Brain microvascular endothelial cell (primary cell): Measurements from ENCODE around the gene NSF.
A peak's percentile ranks its signal among the peaks of the same experiment; 100 is the strongest.
"Not testable (repeated sequence)": the region's sequence is repeated elsewhere in the genome, so short reads cannot be mapped to it uniquely, and the experiment has no call there.

Experiments used
- DNase-seq: peaks from one replicate; pipeline ENCODE4 v3.0.0-alpha.2; 2020
- H3K27ac ChIP-seq: fragments of 250-450 bp; sonication (Bioruptor Pico); 2 replicates; pipeline ENCODE4 v1.5.1; 2020; ENCODE audit warnings: mild to moderate bottlenecking, moderate library complexity
- H3K27me3 ChIP-seq: fragments of 250-450 bp; sonication (Bioruptor Pico); replicated peaks from 2 replicates; pipeline ENCODE4 v1.5.1; 2020; ENCODE audit warnings: mild to moderate bottlenecking
- H3K36me3 ChIP-seq: fragments of 250-450 bp; sonication (Bioruptor Pico); replicated peaks from 2 replicates; pipeline ENCODE4 v1.5.1; 2020; ENCODE audit warnings: mild to moderate bottlenecking
- H3K4me3 ChIP-seq: 2 replicates; pipeline ENCODE4 v1.5.1; 2011; ENCODE audit warnings: low read depth, mild to moderate bottlenecking, control low read depth, low read length, moderate library complexity
- in situ Hi-C: cut with HindIII; loops from 2 replicates; pipeline ENCODE4 v1.10.0; 2017; ENCODE audit warnings: low sequenced_read_pairs, low pct_ligation_motif_present

Gene NSF

DNA sequence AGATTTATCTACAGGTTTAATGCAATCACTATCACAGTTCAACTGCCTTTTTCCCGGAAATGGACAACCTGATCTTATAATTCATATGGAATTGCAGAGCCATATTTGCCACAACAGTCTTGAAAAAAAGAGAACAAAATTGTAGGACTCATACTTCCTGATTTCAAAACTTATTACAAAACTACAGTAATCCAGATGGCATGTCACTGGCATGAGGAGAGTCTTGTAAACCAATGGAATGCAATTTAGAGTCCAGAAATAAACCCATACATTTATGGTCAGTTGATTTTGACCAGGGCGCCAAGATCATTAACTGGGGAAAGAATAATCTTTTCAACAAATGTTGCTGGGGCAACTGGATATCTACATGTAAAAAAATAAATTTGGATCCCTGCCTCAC, 20.8 kb downstream of the NSF start:
- DNase-seq, H3K36me3 ChIP-seq, H3K4me3 ChIP-seq, H3K27me3 ChIP-seq, H3K27ac ChIP-seq, in situ Hi-C loops: not testable (repeated sequence)

DNA sequence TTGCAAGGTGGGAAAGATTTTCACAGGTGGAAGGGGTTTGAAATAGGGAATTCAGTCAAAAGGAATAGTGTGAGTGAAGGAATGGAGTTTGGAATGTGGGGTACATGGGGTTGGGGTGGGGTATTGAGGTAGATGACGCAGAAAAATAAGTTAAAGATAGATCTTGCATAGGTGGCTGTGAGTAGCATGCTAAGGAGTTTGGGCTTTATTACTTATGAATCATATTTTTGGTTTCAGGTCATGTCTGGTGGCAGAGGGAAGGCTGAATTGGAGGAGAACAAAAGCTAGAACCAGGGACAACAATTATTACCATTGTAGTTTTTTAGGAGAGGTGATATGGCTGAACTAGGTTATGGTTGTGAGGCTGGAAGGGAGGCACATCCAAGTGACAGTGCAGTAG, 23.4 kb downstream of the NSF start:
- H3K36me3 ChIP-seq, DNase-seq, in situ Hi-C loops: not testable (repeated sequence)

DNA sequence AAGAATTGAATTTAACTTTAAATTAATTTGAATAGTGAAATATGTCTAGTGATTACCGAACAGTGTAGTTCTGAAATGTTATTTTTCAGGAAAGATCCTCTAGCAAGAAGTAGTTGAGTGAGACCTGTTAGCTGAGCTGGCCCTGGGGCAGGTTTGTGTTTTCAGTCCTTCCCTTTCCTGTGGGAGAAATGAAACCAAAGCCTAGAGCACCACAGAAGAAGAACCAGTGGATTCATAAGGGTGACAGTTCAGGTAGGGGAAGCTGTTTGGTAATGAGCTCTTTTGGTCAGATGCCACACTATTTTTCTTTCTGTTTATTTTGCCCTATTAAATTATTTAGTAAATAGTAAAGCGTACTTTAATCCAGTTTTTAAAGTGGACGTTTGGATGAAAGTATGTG, 26.7 kb downstream of the NSF start:
- H3K4me3 ChIP-seq, H3K36me3 ChIP-seq, H3K27me3 ChIP-seq, H3K27ac ChIP-seq, in situ Hi-C loops, DNase-seq: not testable (repeated sequence)

More for the DNA sequence above, 23.4 kb downstream of the NSF start:
- not testable (repeated sequence) for H3K4me3 ChIP-seq, H3K27me3 ChIP-seq, H3K27ac ChIP-seq

DNA sequence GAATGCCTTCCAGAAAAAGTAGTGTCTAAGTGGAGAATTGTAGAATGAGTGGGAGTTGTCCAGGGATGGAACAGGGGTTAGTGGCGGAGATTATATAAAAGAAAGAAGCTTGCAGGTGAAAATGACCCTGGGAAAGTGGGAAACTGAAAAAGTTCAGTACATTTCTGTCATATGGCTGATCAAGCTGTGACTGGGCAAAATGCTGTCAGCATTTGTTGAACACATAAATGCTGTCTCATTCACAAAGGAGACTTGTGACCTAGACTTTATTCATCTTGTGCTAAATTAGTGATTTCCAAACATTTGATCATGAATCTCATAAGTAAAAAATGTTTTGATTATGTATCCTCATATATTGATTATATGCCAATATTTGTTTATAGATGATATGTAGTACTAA, 28.5 kb downstream of the NSF start:
- DNase-seq, in situ Hi-C loops, H3K4me3 ChIP-seq, H3K27me3 ChIP-seq, H3K36me3 ChIP-seq, H3K27ac ChIP-seq: not testable (repeated sequence)

DNA sequence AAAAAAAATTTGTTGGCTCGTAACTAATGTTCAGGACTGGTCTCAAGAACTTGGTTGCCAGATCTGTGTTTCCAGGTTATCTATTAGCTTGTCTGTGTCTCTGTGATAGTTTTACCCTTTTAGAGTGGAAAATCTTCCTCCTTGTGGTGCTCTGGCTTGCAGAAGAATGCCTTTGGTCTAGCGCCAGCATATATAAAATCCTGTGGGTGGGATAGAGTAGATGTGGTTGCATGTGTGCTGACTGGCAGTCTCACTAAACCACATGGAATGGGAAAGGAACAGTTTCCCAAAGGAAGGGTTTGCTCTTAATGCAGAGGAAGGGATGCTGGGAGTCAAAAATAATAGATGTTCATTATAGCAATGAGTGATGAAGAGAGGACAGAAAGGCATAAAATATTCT, 33.3 kb downstream of the NSF start:
- H3K27me3 ChIP-seq, in situ Hi-C loops, DNase-seq, H3K27ac ChIP-seq, H3K36me3 ChIP-seq, H3K4me3 ChIP-seq: not testable (repeated sequence)

DNA sequence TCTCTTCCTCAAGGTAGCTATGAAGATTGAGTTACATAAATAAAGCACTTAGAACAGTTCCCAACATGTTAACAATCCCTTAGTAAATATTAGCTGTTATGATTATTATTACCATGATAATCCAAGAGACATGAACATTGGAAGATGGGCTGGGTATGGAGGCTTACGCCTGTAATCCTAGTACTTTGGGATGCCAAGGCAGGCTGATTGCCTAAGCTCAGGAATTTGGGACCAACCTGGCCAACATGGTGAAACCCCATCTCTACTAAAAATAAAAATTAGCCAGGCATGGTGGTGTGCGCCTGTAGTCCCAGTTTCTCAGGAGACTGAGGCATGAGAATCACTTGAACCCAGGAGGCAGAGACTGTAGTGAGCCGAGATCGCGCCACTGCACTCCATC, 34.3 kb downstream of the NSF start:
- H3K27me3 ChIP-seq, H3K4me3 ChIP-seq, H3K36me3 ChIP-seq, H3K27ac ChIP-seq, in situ Hi-C loops, DNase-seq: not testable (repeated sequence)

DNA sequence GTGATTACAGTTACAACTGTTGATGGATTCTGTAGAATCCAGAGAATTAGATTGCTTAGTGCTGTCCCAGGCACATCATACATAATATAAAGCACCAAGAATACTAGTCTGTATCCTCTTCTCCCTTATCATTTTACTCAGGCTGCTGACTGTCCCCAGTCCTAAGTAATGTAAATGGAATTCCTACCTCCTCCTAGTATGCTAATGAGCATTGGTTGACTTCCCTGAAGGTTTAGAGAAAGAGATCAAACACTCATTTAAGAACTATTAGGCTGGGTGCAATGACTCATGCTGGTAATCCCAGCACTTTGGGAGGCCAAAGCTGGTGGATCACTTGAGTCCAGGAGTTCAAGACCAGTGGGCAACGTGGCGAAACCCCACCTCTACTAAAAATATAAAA, 37.0 kb downstream of the NSF start:
- in situ Hi-C loops, H3K4me3 ChIP-seq: not testable (repeated sequence)

DNA sequence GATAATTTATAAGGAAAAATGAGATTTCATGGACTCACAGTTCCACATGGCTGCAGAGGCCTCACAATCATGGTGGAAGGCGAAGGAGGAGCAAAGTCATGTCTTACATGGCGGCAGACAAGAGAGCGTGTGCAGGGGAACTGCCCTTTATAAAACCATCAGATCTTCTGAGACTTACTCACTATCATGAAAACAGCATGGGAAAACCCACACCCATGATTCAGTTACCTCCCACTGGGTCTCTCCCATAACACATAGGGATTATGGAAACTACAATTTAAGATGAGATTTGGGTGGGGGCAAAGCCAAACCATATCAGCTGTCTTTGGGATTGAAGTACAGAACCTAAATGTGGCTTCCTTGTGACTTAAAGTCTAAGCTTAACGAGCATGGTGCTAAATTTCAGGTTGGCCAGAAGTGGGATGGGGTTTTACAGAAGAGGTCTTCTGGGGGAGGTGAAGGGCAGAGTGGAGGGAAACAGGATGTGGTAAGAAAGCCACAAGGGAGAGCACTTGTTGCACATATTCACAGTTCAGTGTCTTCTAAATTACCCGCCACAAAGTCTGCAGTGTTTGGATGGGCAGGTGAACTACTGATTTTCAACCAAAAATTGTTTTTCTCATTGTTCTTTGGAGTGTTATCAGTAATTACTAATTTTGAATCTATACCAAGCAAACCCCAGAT, 38.4 kb downstream of the NSF start:
- H3K27me3 ChIP-seq, H3K4me3 ChIP-seq, in situ Hi-C loops, H3K27ac ChIP-seq, H3K36me3 ChIP-seq, DNase-seq: not testable (repeated sequence)

More for the DNA sequence above, 37.0 kb downstream of the NSF start:
- not testable (repeated sequence) for H3K27me3 ChIP-seq, H3K36me3 ChIP-seq, H3K27ac ChIP-seq
- peak; percentile 30 for DNase-seq

DNA sequence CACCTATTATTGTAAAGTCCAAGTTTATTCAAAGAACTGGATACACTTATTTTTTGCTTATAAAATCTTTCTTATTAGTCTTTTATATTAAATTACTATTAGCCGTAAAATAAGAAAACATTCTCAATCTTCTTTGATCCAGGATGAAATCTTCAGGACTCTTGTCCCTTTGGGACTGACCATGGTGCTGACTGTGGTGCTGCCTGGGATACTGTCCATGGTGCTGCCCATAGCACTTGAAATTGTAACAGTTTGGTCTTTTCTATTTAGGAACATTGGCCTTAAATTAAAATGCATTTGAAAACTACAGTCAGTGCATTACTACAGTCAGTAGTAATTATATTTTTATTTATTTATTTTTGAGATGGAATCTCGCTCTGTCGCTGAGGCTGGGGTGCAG, 41.7 kb downstream of the NSF start:
- H3K36me3 ChIP-seq, H3K4me3 ChIP-seq, H3K27me3 ChIP-seq, in situ Hi-C loops, DNase-seq, H3K27ac ChIP-seq: not testable (repeated sequence)

DNA sequence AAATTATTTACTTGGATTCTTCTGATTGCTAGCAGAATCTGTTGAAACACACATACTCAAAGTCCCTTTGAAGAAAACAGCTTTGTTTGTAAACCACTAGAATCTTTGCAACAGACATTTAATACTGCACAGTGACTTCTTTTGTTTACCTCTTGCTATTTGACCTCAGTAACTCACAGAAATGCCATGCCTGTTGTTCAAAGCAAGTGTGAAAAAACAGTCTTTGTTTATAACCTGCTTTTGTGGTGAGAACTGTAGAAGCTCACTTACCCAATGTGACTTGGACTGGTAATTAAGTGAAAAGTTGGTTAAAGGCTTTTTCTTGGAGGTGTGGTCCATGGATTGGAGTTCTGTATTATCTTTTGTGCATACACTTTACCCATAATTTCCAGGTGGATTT, 44.4 kb downstream of the NSF start:
- H3K27ac ChIP-seq, H3K4me3 ChIP-seq, DNase-seq, H3K36me3 ChIP-seq, in situ Hi-C loops, H3K27me3 ChIP-seq: not testable (repeated sequence)

DNA sequence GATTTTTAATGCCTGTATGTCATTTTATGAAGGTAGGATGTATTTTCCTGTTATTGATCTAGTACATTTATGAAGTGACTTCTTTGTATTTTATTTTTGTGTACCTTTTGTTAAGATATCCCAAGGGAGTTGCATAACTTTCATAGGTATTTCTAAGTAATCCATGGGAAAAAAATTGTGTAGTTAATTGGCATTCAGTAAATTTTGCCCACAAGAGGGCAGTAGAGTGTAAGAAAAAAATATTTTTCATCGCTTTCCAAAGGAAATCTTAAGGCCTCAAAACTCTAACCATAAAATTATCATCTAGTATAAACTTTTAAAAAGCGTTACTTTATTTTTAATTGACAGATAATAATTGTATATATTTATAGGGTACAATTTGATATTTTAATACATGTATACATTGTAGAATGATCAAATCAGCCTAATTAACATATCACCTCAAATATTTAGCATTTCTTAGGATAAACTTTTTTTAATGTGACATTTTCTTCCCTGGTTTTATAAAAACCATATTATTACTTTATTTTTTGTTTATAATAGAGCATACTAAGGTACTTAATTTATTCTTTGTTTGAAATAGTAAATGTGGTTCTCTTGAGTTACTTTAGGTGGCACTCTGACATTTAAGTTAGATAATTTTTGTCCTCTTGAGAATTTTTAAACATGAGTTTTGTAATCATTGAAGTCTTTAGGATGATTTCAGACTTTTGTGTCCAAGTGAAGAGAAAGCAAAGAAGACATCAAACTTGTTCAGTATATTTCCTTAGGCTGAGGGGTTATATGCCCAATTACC, 51.6 kb downstream of the NSF start:
- H3K27ac ChIP-seq, H3K36me3 ChIP-seq, H3K27me3 ChIP-seq, in situ Hi-C loops, H3K4me3 ChIP-seq, DNase-seq: not testable (repeated sequence)

DNA sequence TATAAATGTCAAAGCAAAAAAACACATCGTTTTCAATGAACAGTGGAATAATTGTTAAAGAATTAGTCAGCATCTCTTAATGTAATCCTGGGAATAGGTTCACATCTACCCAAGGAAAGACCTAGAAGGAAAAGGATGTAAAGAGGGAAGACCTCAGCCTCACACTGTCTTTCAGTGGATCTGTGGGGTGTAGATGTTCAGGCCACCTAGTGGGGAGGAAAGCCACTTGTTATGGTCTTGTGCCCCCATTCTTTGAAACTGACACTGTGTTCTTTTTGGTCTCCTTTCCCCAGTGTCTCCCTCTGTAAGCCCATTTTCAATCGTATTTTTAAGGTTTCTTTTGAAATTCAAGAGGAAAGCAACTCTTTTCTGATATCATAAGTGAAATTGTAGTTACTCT, 56.8 kb downstream of the NSF start:
- H3K36me3 ChIP-seq, DNase-seq, H3K27me3 ChIP-seq, H3K27ac ChIP-seq, in situ Hi-C loops, H3K4me3 ChIP-seq: not testable (repeated sequence)

DNA sequence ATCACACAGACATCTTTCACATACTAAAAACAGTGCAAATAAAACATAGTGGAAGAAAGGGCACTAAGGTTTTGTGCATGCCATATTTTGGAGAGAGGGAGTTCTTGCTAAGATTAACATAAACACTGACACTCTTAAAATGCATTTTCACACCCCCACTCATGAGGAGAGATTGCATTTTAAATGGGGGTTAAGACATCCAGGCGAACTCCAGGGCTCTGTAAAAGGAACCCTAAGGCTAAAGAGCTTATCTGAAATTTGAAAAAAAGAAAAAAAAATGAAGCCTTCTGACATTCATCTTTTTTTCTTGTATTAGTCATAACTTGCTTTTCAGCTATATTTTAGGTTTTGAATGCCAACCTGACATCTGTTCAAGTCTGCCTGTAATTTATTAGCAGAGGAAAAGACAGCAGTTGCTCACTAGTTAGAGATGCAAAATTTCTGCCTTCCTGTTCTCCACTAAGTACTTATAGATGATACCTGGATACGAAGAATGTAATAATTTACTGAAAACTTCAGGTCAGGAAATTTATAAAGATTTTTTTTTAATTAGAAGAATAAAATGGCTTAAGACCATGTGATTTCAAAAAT, 57.3 kb downstream of the NSF start:
- DNase-seq, H3K27me3 ChIP-seq, H3K27ac ChIP-seq, H3K4me3 ChIP-seq, H3K36me3 ChIP-seq, in situ Hi-C loops: not testable (repeated sequence)

DNA sequence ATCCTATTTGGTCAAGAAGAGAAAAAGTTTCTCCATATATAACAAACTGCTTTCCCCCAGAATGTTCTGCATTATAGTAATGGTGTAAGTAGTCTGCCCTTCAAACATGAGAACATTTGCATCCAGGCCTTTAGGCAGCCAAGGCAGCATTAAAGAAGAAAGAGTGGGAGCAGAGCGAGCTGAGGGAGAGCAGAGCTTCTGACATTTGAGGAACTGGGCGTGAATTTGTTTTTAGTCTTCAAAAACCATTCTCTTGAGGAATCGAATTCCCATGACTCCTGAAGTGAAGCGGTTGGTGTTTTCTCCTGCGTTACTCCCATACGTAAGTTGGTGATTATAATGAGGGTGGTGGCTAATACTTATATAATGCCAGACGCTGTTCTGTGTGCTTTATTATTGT, 58.8 kb downstream of the NSF start:
- DNase-seq, H3K27me3 ChIP-seq, H3K36me3 ChIP-seq, H3K4me3 ChIP-seq, in situ Hi-C loops, H3K27ac ChIP-seq: not testable (repeated sequence)
